ENCODE data around the gene POP4. TPM values are rescaled to one million over a fixed set of nuclear protein-coding genes. Genes with fewer than 3 reads are reported as not detected.

Gene POP4
- total RNA-seq, 4 donors from 2014 or later: 53.4 to 91.4 (median 87.8) TPM

DNA sequence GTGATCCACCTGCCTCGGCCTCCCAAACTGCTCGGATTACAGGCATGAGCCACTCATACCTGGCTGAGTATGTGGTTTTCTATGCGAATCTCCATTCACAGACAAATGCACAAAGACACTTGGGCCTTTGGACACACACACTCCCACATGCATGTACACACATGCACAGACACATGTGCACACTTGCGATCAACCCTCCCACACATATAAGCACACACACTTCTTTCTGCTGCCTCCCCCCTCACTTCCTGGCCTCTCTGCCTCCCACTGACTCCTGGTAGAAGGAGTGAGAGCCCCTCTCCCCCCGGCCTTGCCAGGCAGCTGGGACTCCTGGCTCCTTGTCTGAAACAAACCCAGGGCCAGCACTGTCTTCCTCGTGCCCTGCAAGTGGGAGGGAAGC is 29.9 kb downstream of the POP4 start:
- H3K4me3 ChIP-seq (replicated peaks in 1 of 3): no peak overlapping the region
- no peaks in the 10 kb centered on the region for H3K27me3 ChIP-seq
- H3K36me3 ChIP-seq: no peaks in the 10 kb centered on the region
- no peak for TF ChIP-seq POLR2A (IDR thresholded peaks at IDR 0.05)
- TF ChIP-seq, protein P1, sequence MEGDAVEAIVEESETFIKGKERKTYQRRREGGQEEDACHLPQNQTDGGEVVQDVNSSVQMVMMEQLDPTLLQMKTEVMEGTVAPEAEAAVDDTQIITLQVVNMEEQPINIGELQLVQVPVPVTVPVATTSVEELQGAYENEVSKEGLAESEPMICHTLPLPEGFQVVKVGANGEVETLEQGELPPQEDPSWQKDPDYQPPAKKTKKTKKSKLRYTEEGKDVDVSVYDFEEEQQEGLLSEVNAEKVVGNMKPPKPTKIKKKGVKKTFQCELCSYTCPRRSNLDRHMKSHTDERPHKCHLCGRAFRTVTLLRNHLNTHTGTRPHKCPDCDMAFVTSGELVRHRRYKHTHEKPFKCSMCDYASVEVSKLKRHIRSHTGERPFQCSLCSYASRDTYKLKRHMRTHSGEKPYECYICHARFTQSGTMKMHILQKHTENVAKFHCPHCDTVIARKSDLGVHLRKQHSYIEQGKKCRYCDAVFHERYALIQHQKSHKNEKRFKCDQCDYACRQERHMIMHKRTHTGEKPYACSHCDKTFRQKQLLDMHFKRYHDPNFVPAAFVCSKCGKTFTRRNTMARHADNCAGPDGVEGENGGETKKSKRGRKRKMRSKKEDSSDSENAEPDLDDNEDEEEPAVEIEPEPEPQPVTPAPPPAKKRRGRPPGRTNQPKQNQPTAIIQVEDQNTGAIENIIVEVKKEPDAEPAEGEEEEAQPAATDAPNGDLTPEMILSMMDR (IDR thresholded peaks at IDR 0.05): no peak
- no peak overlapping the region for H3K27ac ChIP-seq
- no peaks in the 10 kb centered on the region for H3K4me1 ChIP-seq
- WGBS, 2 donors: 77 to 82% methylated on average over 6 of the region's 6 CpGs
- H3K9me3 ChIP-seq: no peaks in the 10 kb centered on the region
- intact Hi-C loops (cut with DNase I): no loop called here
- no peak for DNase-seq

DNA sequence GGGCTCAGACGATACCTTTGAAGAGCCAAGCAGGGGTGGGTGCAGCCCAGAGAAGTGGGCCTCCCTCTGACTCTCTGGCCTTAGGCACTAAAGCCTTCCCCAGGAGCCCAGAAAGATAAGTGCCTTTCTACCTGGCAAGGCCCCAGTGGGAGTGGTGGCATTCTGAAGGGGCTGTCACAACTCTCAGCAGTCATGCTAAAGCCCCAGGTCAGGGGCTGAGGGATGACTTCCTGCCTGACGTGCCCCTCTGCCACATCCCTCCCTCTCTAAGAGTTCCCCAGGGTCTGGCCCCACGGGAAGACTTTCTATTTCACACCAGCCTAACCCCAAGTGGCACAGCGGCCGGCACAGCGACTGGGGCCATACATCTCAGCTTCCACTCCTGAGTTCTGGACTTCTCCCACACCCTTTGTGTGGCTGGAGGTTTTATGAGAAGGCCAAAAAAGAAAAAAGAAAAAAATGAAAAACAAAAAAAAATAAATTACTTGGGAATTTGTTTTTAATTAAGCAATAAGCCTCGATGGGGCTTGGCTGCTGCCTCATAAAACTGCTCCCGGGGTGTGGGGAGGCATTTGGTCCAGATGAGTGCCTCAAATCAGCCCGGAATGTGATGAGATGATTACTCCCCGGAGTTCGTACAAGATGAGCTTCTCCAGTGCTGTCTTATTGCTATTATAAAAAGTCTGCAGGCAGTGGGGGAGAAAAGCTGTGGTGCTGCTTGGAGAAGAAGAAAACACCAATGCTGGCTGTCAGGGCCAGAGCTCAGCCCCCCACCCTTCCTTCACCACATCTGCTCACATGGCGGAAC is 30.7 kb downstream of the POP4 start:
- no peak for TF ChIP-seq POLR2A (IDR thresholded peaks at IDR 0.05)
- TF ChIP-seq, protein P1 (IDR thresholded peaks at IDR 0.05): no peak
- H3K27me3 ChIP-seq: no peaks in the 10 kb centered on the region
- no peaks in the 10 kb centered on the region for H3K36me3 ChIP-seq
- no peaks in the 10 kb centered on the region for H3K9me3 ChIP-seq
- no peak for DNase-seq
- H3K4me3 ChIP-seq (replicated peaks in 1 of 3): no peak overlapping the region
- intact Hi-C loops (cut with DNase I): no loop called here
- WGBS, 2 donors: 63% methylated on average over 10 to 11 of the region's 12 CpGs
- H3K27ac ChIP-seq: no peak overlapping the region
- no peaks in the 10 kb centered on the region for H3K4me1 ChIP-seq

DNA sequence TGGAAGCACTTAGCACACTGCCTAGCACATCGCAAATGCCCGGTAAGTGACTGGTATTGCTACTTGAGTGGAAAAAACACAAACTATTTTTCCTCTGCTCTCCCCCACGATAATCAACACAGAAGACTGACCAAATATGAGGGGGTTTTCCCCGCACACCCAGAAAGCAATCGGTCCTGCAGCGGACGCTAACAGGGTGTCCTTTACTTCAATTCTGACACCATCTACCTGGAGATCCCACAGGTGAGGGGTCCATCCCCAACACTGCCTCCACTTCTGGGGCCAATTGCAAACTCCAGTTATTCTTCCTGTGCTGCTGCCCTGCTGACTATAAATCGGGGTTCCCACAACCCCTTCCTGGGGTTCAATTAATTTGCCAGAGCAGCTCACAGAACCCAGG is 33.0 kb downstream of the POP4 start:
- no peak for DNase-seq
- Histone ChIP-seq H3K4me3 (replicated peaks in 1 of 3) (no peak overlapping the region), H3K27ac (no peak overlapping the region), H3K36me3 (no peaks in the 10 kb centered on the region), H3K4me1 (no peaks in the 10 kb centered on the region), H3K9me3 (no peaks in the 10 kb centered on the region), H3K27me3 (no peaks in the 10 kb centered on the region)
- TF ChIP-seq, protein P1 (IDR thresholded peaks at IDR 0.05): no peak
- no peak for TF ChIP-seq POLR2A (IDR thresholded peaks at IDR 0.05)
- 62 to 66% methylated on average over 8 of the region's 8 CpGs for WGBS, 2 donors
- intact Hi-C loops (cut with DNase I): no loop called here

DNA sequence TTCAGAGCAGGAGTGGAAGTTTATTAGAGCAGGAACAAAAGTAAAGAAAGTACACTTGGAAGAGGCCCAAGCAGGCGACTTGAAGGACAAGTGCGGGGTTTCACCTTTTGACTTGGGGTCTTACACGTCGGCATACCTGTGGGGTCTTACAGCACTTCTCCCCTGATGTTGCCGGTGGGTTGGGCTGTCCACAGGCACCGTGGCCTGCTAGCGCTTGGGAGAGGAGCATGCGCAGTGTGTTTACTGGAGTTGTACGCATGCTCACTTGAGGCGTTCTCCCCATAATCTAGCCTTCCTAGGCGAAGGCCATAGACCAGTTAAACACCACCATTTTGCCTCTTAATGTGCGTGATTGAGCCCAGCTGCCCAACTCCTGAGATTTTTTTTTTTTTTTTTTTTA is 34.1 kb downstream of the POP4 start:
- no peak overlapping the region for H3K4me3 ChIP-seq (replicated peaks in 1 of 3)
- no peak for DNase-seq
- 86 to 90% methylated on average over 12 of the region's 12 CpGs for WGBS, 2 donors
- no peak overlapping the region for H3K27ac ChIP-seq
- intact Hi-C loops (cut with DNase I): no loop called here
- TF ChIP-seq, protein P1 (IDR thresholded peaks at IDR 0.05): no peak
- TF ChIP-seq POLR2A (IDR thresholded peaks at IDR 0.05): no peak
- H3K36me3 ChIP-seq: no peaks in the 10 kb centered on the region
- H3K4me1 ChIP-seq: peaks cover 0 to 4% of the 10 kb centered on the region in 2 donors
- no peaks in the 10 kb centered on the region for H3K9me3 ChIP-seq
- no peaks in the 10 kb centered on the region for H3K27me3 ChIP-seq

- 79 to 82% methylated on average over 2 of the region's 2 CpGs for WGBS, 2 donors
- intact Hi-C loops (cut with DNase I): no loop called here
- Histone ChIP-seq H3K27ac (no peak overlapping the region), H3K27me3 (no peaks in the 10 kb centered on the region), H3K4me1 (peaks cover 5 to 17% of the 10 kb centered on the region in 2 donors), H3K9me3 (no peaks in the 10 kb centered on the region), H3K36me3 (no peaks in the 10 kb centered on the region), H3K4me3 (replicated peaks in 1 of 3) (no peak overlapping the region)
- DNase-seq: no peak
- TF ChIP-seq POLR2A (IDR thresholded peaks at IDR 0.05): no peak
- TF ChIP-seq, protein P1 (IDR thresholded peaks at IDR 0.05): no peak
These were observed 35.5 kb downstream of the POP4 start for GRCh38 chr19:29641597-29641996.

Measured in thyroid gland (tissue), 4 donors.